ENCODE data around the gene CAMTA1. TPM values are rescaled to one million over a fixed set of nuclear protein-coding genes. Genes with fewer than 3 reads are reported as not detected.

CAMTA1 gene
- polyA plus RNA-seq, 1 donor (not counting 4 experiments of a cell fraction or from before 2014, with no cell fraction given) = 51.4 TPM

DNA sequence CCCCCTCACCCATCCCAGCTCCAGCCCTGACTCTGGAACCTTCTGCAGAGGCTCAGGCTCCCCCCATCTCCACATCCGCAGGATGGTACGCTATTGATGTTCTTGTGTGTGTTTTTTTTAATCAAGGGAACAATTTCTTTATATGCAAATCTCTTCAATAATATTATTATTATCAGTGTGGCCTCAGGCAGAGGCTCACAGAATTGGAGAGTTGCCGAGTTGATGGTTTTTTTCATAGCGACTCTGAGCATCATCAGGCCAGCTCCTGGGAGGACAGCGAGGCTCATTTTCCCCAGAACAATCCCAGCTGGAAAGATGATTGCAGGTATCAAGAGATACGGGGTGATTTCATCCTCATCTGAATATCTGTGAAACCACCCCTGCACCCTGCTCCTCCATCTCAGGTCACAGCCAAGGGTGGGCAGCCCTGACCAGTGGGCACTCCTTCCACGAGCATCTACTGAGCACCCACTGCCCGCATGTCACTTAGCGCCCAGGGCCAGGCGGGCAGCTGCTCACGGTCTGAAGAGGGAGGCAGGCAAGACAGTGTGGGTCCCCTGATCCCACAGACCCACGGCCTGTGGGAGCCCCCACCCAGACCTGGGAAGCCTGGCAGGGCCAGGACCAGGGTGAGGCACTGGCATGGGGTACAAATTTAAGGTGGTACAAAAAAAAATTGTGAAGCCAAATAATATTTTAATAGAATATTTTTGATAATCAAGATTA is 740.2 kb downstream of the CAMTA1 start:
- TF ChIP-seq, protein P1, sequence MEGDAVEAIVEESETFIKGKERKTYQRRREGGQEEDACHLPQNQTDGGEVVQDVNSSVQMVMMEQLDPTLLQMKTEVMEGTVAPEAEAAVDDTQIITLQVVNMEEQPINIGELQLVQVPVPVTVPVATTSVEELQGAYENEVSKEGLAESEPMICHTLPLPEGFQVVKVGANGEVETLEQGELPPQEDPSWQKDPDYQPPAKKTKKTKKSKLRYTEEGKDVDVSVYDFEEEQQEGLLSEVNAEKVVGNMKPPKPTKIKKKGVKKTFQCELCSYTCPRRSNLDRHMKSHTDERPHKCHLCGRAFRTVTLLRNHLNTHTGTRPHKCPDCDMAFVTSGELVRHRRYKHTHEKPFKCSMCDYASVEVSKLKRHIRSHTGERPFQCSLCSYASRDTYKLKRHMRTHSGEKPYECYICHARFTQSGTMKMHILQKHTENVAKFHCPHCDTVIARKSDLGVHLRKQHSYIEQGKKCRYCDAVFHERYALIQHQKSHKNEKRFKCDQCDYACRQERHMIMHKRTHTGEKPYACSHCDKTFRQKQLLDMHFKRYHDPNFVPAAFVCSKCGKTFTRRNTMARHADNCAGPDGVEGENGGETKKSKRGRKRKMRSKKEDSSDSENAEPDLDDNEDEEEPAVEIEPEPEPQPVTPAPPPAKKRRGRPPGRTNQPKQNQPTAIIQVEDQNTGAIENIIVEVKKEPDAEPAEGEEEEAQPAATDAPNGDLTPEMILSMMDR (optimal IDR thresholded peaks at IDR 0.05 in 1 of 3, IDR thresholded peaks at IDR 0.05 in 1 of 3, conservative IDR thresholded peaks at IDR 0.05 in 1 of 3; ENCODE audit: extremely low read depth in 1 of 3, insufficient read depth in 2 of 3, low read length in 3 of 3) = no peak
- TF ChIP-seq EZH2 (IDR thresholded peaks at IDR 0.05; ENCODE audit: low read length) = no peak
- dilution Hi-C loops (cut with MboI; ENCODE audit: extremely low pct_ligation_motif_present, low sequenced_read_pairs) = no loop called here
- Histone ChIP-seq H3K27ac (ENCODE audit: control insufficient read depth, insufficient read depth, low read length) (no peak overlapping the region), H3K9me3 (ENCODE audit: control insufficient read depth, low read depth, low read length) (no peaks in the 10 kb centered on the region), H4K20me1 (ENCODE audit: control insufficient read depth, extremely low read depth, insufficient read depth, low read length) (no peaks in the 10 kb centered on the region), H3K4me3 (ENCODE audit: control insufficient read depth in 2 of 3, extremely low read depth in 1 of 3, insufficient read depth in 2 of 3, low read depth in 1 of 3, low read length in 3 of 3) (no peak overlapping the region), H3K79me2 (ENCODE audit: control insufficient read depth, insufficient read depth, low read length) (no peaks in the 10 kb centered on the region), H3K9ac (ENCODE audit: control insufficient read depth, extremely low read depth, insufficient read depth, low read length) (no peak overlapping the region), H3K27me3 (ENCODE audit: control insufficient read depth, extremely low read depth, insufficient read depth, low read length) (no peaks in the 10 kb centered on the region), H3K36me3 (ENCODE audit: control insufficient read depth in 2 of 2, extremely low read depth in 1 of 2, insufficient read depth in 2 of 2, low read length in 2 of 2) (no peaks in the 10 kb centered on the region), H3K9me1 (ENCODE audit: control insufficient read depth, extremely low read depth, insufficient read depth, low read length) (no peaks in the 10 kb centered on the region), H2AFZ (ENCODE audit: control insufficient read depth, low read length) (no peak overlapping the region), H3K4me2 (ENCODE audit: control insufficient read depth, extremely low read depth, insufficient read depth, low read depth, low read length) (no peak overlapping the region), H3K4me1 (ENCODE audit: control insufficient read depth, extremely low read depth, insufficient read depth, low read length) (peaks cover 7% of the 10 kb centered on the region)
- no peak for DNase-seq (ENCODE audit: low read depth, low spot score)
- FAIRE-seq = no peak

DNA sequence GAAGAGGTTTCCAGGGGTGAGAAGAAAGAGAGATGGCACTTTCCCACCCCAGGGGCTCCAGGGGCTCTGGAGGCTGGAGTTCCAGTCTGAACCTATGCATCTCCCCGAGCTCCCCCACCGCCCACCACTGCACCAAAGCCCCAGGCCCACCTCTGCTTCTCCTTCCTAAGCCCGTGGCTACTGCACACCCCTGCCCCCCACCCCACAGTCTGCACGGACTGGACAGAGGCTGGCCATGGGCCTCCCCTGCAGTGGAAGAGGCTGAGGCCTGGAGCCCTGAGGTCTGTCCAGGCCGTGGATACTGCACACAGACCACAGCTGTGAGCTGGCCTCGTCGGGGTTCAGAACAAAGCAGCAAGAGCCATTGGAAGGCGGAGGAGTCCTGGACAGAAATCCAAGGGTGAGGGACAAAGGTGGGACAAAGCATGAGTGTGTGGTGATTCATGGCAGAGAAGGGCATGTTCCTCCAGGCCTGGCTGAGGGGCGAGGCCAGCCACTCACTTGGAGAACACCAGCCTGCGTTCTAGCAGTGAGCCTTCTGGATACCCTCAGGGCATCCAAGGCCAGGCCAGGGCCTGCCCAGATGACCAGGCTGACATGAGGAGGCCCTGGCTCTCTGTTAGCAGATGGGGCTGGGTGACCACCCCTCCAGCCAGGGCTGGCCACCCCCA is 741.1 kb downstream of the CAMTA1 start:
- no peaks in the 10 kb centered on the region for H4K20me1 ChIP-seq (ENCODE audit: control insufficient read depth, extremely low read depth, insufficient read depth, low read length)
- no peaks in the 10 kb centered on the region for H3K27me3 ChIP-seq (ENCODE audit: control insufficient read depth, extremely low read depth, insufficient read depth, low read length)
- DNase-seq (ENCODE audit: low read depth, low spot score) = peak; percentile 15
- no peaks in the 10 kb centered on the region for H3K36me3 ChIP-seq (ENCODE audit: control insufficient read depth in 2 of 2, extremely low read depth in 1 of 2, insufficient read depth in 2 of 2, low read length in 2 of 2)
- no peak for FAIRE-seq
- no peak overlapping the region for H3K27ac ChIP-seq (ENCODE audit: control insufficient read depth, insufficient read depth, low read length)
- peaks cover 7% of the 10 kb centered on the region for H3K4me1 ChIP-seq (ENCODE audit: control insufficient read depth, extremely low read depth, insufficient read depth, low read length)
- H3K9me1 ChIP-seq (ENCODE audit: control insufficient read depth, extremely low read depth, insufficient read depth, low read length) = no peaks in the 10 kb centered on the region
- dilution Hi-C loops (cut with MboI; ENCODE audit: extremely low pct_ligation_motif_present, low sequenced_read_pairs) = no loop called here
- H3K4me2 ChIP-seq (ENCODE audit: control insufficient read depth, extremely low read depth, insufficient read depth, low read depth, low read length) = no peak overlapping the region
- no peak overlapping the region for H3K9ac ChIP-seq (ENCODE audit: control insufficient read depth, extremely low read depth, insufficient read depth, low read length)
- no peak overlapping the region for H2AFZ ChIP-seq (ENCODE audit: control insufficient read depth, low read length)
- no peaks in the 10 kb centered on the region for H3K9me3 ChIP-seq (ENCODE audit: control insufficient read depth, low read depth, low read length)
- H3K79me2 ChIP-seq (ENCODE audit: control insufficient read depth, insufficient read depth, low read length) = no peaks in the 10 kb centered on the region
- H3K4me3 ChIP-seq (ENCODE audit: control insufficient read depth in 2 of 3, extremely low read depth in 1 of 3, insufficient read depth in 2 of 3, low read depth in 1 of 3, low read length in 3 of 3) = no peak overlapping the region
- TF ChIP-seq, protein P1 (optimal IDR thresholded peaks at IDR 0.05 in 1 of 3, IDR thresholded peaks at IDR 0.05 in 1 of 3, conservative IDR thresholded peaks at IDR 0.05 in 1 of 3; ENCODE audit: extremely low read depth in 1 of 3, insufficient read depth in 2 of 3, low read length in 3 of 3) = no peak
- no peak for TF ChIP-seq EZH2 (IDR thresholded peaks at IDR 0.05; ENCODE audit: low read length)

All from keratinocyte (primary cell).